ENCODE data around the gene OR2T8. TPM values are rescaled to one million over a fixed set of nuclear protein-coding genes. Genes with fewer than 3 reads are reported as not detected.

OR2T8 gene
- total RNA-seq, 1 experiment from 2014 or later = not detected

DNA sequence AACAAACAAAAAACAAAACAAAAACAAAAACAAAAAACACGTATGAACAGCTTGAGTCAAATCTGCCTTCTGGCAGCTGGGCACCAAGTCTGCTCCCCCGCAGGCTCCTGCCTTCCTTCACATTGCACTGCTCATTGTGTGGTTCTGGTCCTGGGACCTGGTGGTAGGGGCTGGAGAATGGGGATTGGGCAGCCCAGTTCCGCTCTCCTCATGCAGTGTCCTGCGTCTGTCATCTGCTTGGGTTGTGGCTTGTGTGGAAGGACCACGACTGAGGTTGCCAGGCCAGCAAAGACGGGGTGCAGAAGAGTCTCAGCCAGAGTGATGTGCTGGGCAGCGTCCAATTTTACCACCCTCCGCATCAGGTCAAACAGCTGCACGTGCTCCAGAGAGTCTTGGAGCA, 15.7 kb downstream of the OR2T8 start (continued):
- TF ChIP-seq SIN3A (IDR thresholded peaks at IDR 0.05; ENCODE audit: low read depth) (no peak), SP1 (IDR thresholded peaks at IDR 0.05; ENCODE audit: low read depth) (no peak), ZFX (IDR thresholded peaks at IDR 0.05) (no peak), ZNF274 (IDR thresholded peaks at IDR 0.05; ENCODE audit: low read depth, low read length) (no peak), POLR2AphosphoS5 (IDR thresholded peaks at IDR 0.05; ENCODE audit: low read depth, low read length) (no peak), CEBPB (IDR thresholded peaks at IDR 0.05; ENCODE audit: low read depth) (no peak), POLR2A (IDR thresholded peaks at IDR 0.05; ENCODE audit: borderline replicate concordance, extremely low read depth, insufficient read depth, insufficient read length) (no peak), CBX3 (IDR thresholded peaks at IDR 0.05; ENCODE audit: low read depth) (no peak)
- TF ChIP-seq, protein P1, sequence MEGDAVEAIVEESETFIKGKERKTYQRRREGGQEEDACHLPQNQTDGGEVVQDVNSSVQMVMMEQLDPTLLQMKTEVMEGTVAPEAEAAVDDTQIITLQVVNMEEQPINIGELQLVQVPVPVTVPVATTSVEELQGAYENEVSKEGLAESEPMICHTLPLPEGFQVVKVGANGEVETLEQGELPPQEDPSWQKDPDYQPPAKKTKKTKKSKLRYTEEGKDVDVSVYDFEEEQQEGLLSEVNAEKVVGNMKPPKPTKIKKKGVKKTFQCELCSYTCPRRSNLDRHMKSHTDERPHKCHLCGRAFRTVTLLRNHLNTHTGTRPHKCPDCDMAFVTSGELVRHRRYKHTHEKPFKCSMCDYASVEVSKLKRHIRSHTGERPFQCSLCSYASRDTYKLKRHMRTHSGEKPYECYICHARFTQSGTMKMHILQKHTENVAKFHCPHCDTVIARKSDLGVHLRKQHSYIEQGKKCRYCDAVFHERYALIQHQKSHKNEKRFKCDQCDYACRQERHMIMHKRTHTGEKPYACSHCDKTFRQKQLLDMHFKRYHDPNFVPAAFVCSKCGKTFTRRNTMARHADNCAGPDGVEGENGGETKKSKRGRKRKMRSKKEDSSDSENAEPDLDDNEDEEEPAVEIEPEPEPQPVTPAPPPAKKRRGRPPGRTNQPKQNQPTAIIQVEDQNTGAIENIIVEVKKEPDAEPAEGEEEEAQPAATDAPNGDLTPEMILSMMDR (IDR thresholded peaks at IDR 0.05 in 2 of 3, conservative IDR thresholded peaks at IDR 0.05 in 1 of 3; ENCODE audit: borderline replicate concordance in 1 of 3, insufficient read depth in 1 of 3, low read depth in 2 of 3, low read length in 2 of 3) = no peak
- TF ChIP-seq, protein P2, sequence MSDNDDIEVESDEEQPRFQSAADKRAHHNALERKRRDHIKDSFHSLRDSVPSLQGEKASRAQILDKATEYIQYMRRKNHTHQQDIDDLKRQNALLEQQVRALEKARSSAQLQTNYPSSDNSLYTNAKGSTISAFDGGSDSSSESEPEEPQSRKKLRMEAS (IDR thresholded peaks at IDR 0.05) = no peak
- TF ChIP-seq, protein P3, sequence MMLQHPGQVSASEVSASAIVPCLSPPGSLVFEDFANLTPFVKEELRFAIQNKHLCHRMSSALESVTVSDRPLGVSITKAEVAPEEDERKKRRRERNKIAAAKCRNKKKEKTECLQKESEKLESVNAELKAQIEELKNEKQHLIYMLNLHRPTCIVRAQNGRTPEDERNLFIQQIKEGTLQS (IDR thresholded peaks at IDR 0.05) = no peak

DNA sequence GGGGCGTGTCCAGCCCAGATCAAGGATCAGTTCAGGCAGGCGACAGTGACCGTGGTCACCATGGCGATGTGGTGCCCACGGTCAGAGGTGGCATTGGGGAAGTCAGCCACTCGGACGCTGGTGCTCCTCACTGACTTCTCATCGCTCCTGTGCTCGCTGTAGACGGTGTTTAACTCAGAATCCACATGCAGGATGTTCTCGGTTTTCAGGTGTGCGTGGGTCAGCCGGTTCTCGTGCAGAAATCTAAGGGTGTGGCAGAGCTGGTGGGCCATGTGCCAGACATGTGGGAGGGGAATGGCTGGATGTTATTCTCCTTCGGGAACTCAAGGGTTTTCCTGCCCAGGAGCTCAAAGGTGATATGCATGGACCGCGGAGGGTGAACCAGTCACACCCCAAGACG, 16.4 kb downstream of the OR2T8 start:
- Histone ChIP-seq H2AFZ (ENCODE audit: low read depth, low read length, poor library complexity, severe bottlenecking) (no peak overlapping the region), H3K9me3 (ENCODE audit: control insufficient read depth in 1 of 2, insufficient read depth in 1 of 2, low read depth in 1 of 2, low read length in 2 of 2) (peaks cover 0 to 5% of the 10 kb centered on the region in 2 experiments; a peak in 1 of 4 replicates), H3K4me3 (replicated peaks in 1 of 2; ENCODE audit: low read depth in 1 of 2, low read length in 2 of 2) (no peak overlapping the region), H3K9me2 (ENCODE audit: insufficient read depth) (no peaks in the 10 kb centered on the region), H3K27me3 (ENCODE audit: insufficient read depth, low read length) (no peaks in the 10 kb centered on the region), H3K27ac (ENCODE audit: low read depth, low read length) (no peak overlapping the region), H4K20me1 (ENCODE audit: insufficient read depth) (no peaks in the 10 kb centered on the region), H3K79me2 (ENCODE audit: insufficient read depth, low read length) (no peaks in the 10 kb centered on the region), H3K4me2 (ENCODE audit: low read length) (no peak overlapping the region), H3K9ac (ENCODE audit: low read length) (no peak overlapping the region), H3K36me3 (ENCODE audit: control insufficient read depth in 1 of 2, insufficient read depth in 2 of 2, low read length in 2 of 2) (no peaks in the 10 kb centered on the region), H3K4me1 (ENCODE audit: control insufficient read depth in 1 of 2, insufficient read depth in 2 of 2, low read length in 2 of 2) (no peaks in the 10 kb centered on the region)
- no peak for DNase-seq (ENCODE audit: low read depth, low spot score)
- BruUV-seq (replicated peaks) = no TSS peak
- intact Hi-C loops (cut with micrococcal nuclease) = no loop called here
- ChIA-PET CTCF (no interaction called here), RAD21 (ENCODE audit: low non-redundant PET in 1 of 2, low total read pairs in 2 of 2, uncharacterized antibody in 2 of 2, unreplicated experiment in 2 of 2) (no interaction called here), POLR2A (no interaction called here)
- no peak for ATAC-seq
- no peak for TF ChIP-seq CEBPB (IDR thresholded peaks at IDR 0.05; ENCODE audit: low read depth)
- TF ChIP-seq ELF1 (IDR thresholded peaks at IDR 0.05; ENCODE audit: borderline replicate concordance, low read depth) = no peak
- no peak for TF ChIP-seq POLR2A (IDR thresholded peaks at IDR 0.05; ENCODE audit: borderline replicate concordance, extremely low read depth, insufficient read depth, insufficient read length)
- no peak for TF ChIP-seq FOSL1 (IDR thresholded peaks at IDR 0.05; ENCODE audit: low read depth)
- TF ChIP-seq, protein P1 (IDR thresholded peaks at IDR 0.05 in 2 of 3, conservative IDR thresholded peaks at IDR 0.05 in 1 of 3; ENCODE audit: borderline replicate concordance in 1 of 3, insufficient read depth in 1 of 3, low read depth in 2 of 3, low read length in 2 of 3) = no peak
- no peak for TF ChIP-seq EGR1 (IDR thresholded peaks at IDR 0.05; ENCODE audit: low read depth)
- no peak for TF ChIP-seq EZH2 (IDR thresholded peaks at IDR 0.05)
- TF ChIP-seq, protein P4, sequence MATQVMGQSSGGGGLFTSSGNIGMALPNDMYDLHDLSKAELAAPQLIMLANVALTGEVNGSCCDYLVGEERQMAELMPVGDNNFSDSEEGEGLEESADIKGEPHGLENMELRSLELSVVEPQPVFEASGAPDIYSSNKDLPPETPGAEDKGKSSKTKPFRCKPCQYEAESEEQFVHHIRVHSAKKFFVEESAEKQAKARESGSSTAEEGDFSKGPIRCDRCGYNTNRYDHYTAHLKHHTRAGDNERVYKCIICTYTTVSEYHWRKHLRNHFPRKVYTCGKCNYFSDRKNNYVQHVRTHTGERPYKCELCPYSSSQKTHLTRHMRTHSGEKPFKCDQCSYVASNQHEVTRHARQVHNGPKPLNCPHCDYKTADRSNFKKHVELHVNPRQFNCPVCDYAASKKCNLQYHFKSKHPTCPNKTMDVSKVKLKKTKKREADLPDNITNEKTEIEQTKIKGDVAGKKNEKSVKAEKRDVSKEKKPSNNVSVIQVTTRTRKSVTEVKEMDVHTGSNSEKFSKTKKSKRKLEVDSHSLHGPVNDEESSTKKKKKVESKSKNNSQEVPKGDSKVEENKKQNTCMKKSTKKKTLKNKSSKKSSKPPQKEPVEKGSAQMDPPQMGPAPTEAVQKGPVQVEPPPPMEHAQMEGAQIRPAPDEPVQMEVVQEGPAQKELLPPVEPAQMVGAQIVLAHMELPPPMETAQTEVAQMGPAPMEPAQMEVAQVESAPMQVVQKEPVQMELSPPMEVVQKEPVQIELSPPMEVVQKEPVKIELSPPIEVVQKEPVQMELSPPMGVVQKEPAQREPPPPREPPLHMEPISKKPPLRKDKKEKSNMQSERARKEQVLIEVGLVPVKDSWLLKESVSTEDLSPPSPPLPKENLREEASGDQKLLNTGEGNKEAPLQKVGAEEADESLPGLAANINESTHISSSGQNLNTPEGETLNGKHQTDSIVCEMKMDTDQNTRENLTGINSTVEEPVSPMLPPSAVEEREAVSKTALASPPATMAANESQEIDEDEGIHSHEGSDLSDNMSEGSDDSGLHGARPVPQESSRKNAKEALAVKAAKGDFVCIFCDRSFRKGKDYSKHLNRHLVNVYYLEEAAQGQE (IDR thresholded peaks at IDR 0.05; ENCODE audit: low read depth) = no peak
- TF ChIP-seq RAD21 (IDR thresholded peaks at IDR 0.05; ENCODE audit: low read depth) = no peak
- no peak for TF ChIP-seq SIN3A (IDR thresholded peaks at IDR 0.05; ENCODE audit: low read depth)
- TF ChIP-seq YY1 (IDR thresholded peaks at IDR 0.05; ENCODE audit: extremely low read depth, insufficient replicate concordance, low read depth, low read length) = no peak
